Activated CD8-positive, alpha-beta T cell treated with anti-CD3 and anti-CD28 coated beads, Interleukin-2, amount 10 ng/mL, durations not matched to agents 7 days and 5 days (primary cell): ENCODE data around the gene UBE3C. TPM values are rescaled to one million over a fixed set of nuclear protein-coding genes. Genes with fewer than 3 reads are reported as not detected.
A peak's percentile ranks its signal among the peaks of the same experiment; 100 is the strongest.
"Not testable (repeated sequence)": the region's sequence is repeated elsewhere in the genome, so short reads cannot be mapped to it uniquely, and the experiment has no call there.

Experiments used
- ATAC-seq: fragments of 150-1000 bp; cut with Tn5 transposase; one replicate; pipeline ENCODE4 v1.10.0; 2021; ENCODE audit warnings: moderate library complexity
- CTCF ChIA-PET: fragments of 350-600 bp; sonication (Branson Sonifier 250); formaldehyde crosslinking; loops from one replicate; lab custom pipeline; 2021; ENCODE audit warnings: antibody characterized with exemption; lab: Charles Lee
- POLR2A ChIA-PET: fragments of 350-600 bp; sonication (Branson Sonifier 250); formaldehyde crosslinking; loops from one replicate; lab custom pipeline; 2021; ENCODE audit warnings: antibody characterized with exemption; lab: Charles Lee
- DNase-seq: peaks from one replicate; pipeline ENCODE4 v3.0.0-alpha.2; 2020
- H3K27ac Mint-ChIP-seq: one replicate; pipeline ENCODE4 v1.8.0; 2021; ENCODE audit warnings: mild to moderate bottlenecking, mixed read lengths
- H3K27me3 Mint-ChIP-seq: one replicate; pipeline ENCODE4 v1.8.0; 2021; ENCODE audit warnings: low read depth, mixed read lengths
- H3K36me3 Mint-ChIP-seq: one replicate; pipeline ENCODE4 v1.8.0; 2021; ENCODE audit warnings: low read depth, mixed read lengths
- H3K4me1 Mint-ChIP-seq: one replicate; pipeline ENCODE4 v1.8.0; 2021; ENCODE audit warnings: low read depth, mixed read lengths
- H3K4me3 Mint-ChIP-seq: one replicate; pipeline ENCODE4 v1.8.0; 2021; ENCODE audit warnings: mild to moderate bottlenecking, mixed read lengths
- H3K9me3 Mint-ChIP-seq: one replicate; pipeline ENCODE4 v1.8.0; 2022; ENCODE audit warnings: mixed read lengths; ENCODE audit not compliant: insufficient read depth
- total RNA-seq, 2 experiments: library from RNA; stranded (reverse); gene quantifications; one replicate each; pipeline ENCODE4 v1.2.3, GENCODE V29; 2021

UBE3C gene
- total RNA-seq, 2 experiments from 2014 or later: 57.1 to 57.9 TPM

- H3K36me3 Mint-ChIP-seq: peaks cover 16% of the 10 kb centered on the region
- POLR2A ChIA-PET: interaction anchor here (0.5 kb wide), 1 partner anchor 557 kb away, joined by 3 read pairs; no protein-coding TSS in a partner anchor
- no peaks in the 10 kb centered on the region for H3K4me1 Mint-ChIP-seq
- no peak overlapping the region for H3K27ac Mint-ChIP-seq
- CTCF ChIA-PET: interaction anchor here (1.3 to 3.9 kb wide), 2 partner anchors 19 to 300 kb away, joined by 3 to 9 read pairs; no protein-coding TSS in a partner anchor
- no peaks in the 10 kb centered on the region for H3K9me3 Mint-ChIP-seq
- no peak overlapping the region for H3K4me3 Mint-ChIP-seq
- ATAC-seq: no peak
- DNase-seq: no peak
- H3K27me3 Mint-ChIP-seq: no peaks in the 10 kb centered on the region
These were observed 109.9 kb downstream of the UBE3C start for GRCh38 chr7:157248659-157249058.

GRCh38 chr7:157250605-157251228, 112.0 kb downstream of the UBE3C start:
- ChIA-PET POLR2A (no interaction called here), CTCF (interaction anchor here (0.6 to 3.9 kb wide), 17 partner anchors 9 to 184 kb away, joined by 3 to 11 read pairs (median 4); no protein-coding TSS in a partner anchor)
- Mint-ChIP-seq H3K4me1 (no peaks in the 10 kb centered on the region), H3K36me3 (peaks cover 27% of the 10 kb centered on the region), H3K27me3 (no peaks in the 10 kb centered on the region), H3K27ac (no peak overlapping the region), H3K4me3 (no peak overlapping the region), H3K9me3 (no peaks in the 10 kb centered on the region)
- ATAC-seq (peak; percentile 70), DNase-seq (peak; percentile 69)

- peaks cover 33% of the 10 kb centered on the region for H3K36me3 Mint-ChIP-seq
- H3K4me1 Mint-ChIP-seq, H3K4me3 Mint-ChIP-seq, POLR2A ChIA-PET, ATAC-seq, H3K9me3 Mint-ChIP-seq, H3K27ac Mint-ChIP-seq, H3K27me3 Mint-ChIP-seq, DNase-seq: not testable (repeated sequence)
- CTCF ChIA-PET: interaction anchor here (0.6 to 3.9 kb wide), 5 partner anchors 10 to 181 kb away, joined by 4 to 9 read pairs (median 4); no protein-coding TSS in a partner anchor
These were observed 113.1 kb downstream of the UBE3C start for GRCh38 chr7:157251817-157252216.

- no peak for ATAC-seq
- DNase-seq: no peak
- no peaks in the 10 kb centered on the region for H3K27me3 Mint-ChIP-seq
- ChIA-PET POLR2A (no interaction called here), CTCF (no interaction called here)
- H3K9me3 Mint-ChIP-seq: no peaks in the 10 kb centered on the region
- no peak overlapping the region for H3K27ac Mint-ChIP-seq
- H3K4me3 Mint-ChIP-seq: no peak overlapping the region
- H3K4me1 Mint-ChIP-seq: no peaks in the 10 kb centered on the region
- peaks cover 40% of the 10 kb centered on the region for H3K36me3 Mint-ChIP-seq
These were observed 115.1 kb downstream of the UBE3C start for GRCh38 chr7:157253850-157254249.

GRCh38 chr7:157254781-157255180, 116.1 kb downstream of the UBE3C start:
- DNase-seq, POLR2A ChIA-PET, H3K4me3 Mint-ChIP-seq, H3K27ac Mint-ChIP-seq, ATAC-seq, H3K4me1 Mint-ChIP-seq, H3K9me3 Mint-ChIP-seq, H3K27me3 Mint-ChIP-seq: not testable (repeated sequence)
- CTCF ChIA-PET: interaction anchor here (1.8 kb wide), 1 partner anchor 19 kb away, joined by 8 read pairs; no protein-coding TSS in a partner anchor
- peaks cover 47% of the 10 kb centered on the region for H3K36me3 Mint-ChIP-seq

GRCh38 chr7:157255201-157255606, 116.5 kb downstream of the UBE3C start:
- ATAC-seq (no peak), DNase-seq (no peak)
- Mint-ChIP-seq H3K27me3 (no peaks in the 10 kb centered on the region), H3K4me1 (no peaks in the 10 kb centered on the region), H3K4me3 (no peak overlapping the region), H3K9me3 (no peaks in the 10 kb centered on the region), H3K36me3 (peaks cover 49% of the 10 kb centered on the region), H3K27ac (no peak overlapping the region)
- CTCF ChIA-PET: interaction anchor here (1.8 kb wide), 1 partner anchor 19 kb away, joined by 8 read pairs; no protein-coding TSS in a partner anchor
- POLR2A ChIA-PET: no interaction called here

- Mint-ChIP-seq H3K36me3 (peaks cover 51% of the 10 kb centered on the region), H3K27ac (no peak overlapping the region), H3K27me3 (no peaks in the 10 kb centered on the region), H3K9me3 (no peaks in the 10 kb centered on the region), H3K4me3 (no peak overlapping the region), H3K4me1 (no peaks in the 10 kb centered on the region)
- DNase-seq (no peak), ATAC-seq (no peak)
- ChIA-PET POLR2A (no interaction called here), CTCF (no interaction called here)
These were observed 124.4 kb downstream of the UBE3C start for GRCh38 chr7:157263156-157263555.

GRCh38 chr7:157265051-157265450, 126.3 kb downstream of the UBE3C start:
- no peak overlapping the region for H3K4me3 Mint-ChIP-seq
- ATAC-seq: no peak
- H3K4me1 Mint-ChIP-seq: no peaks in the 10 kb centered on the region
- H3K27ac Mint-ChIP-seq: peak overlapping the region; percentile 6
- no peaks in the 10 kb centered on the region for H3K9me3 Mint-ChIP-seq
- no peaks in the 10 kb centered on the region for H3K27me3 Mint-ChIP-seq
- DNase-seq: no peak
- H3K36me3 Mint-ChIP-seq: peaks cover 50% of the 10 kb centered on the region
- CTCF ChIA-PET: no interaction called here
- POLR2A ChIA-PET: no interaction called here

GRCh38 chr7:157266272-157266671, 127.5 kb downstream of the UBE3C start:
- ChIA-PET POLR2A (no interaction called here), CTCF (interaction anchor here (2.4 kb wide), 1 partner anchor 16 kb away, joined by 9 read pairs; no protein-coding TSS in a partner anchor)
- Mint-ChIP-seq H3K36me3 (peaks cover 47% of the 10 kb centered on the region), H3K27me3 (no peaks in the 10 kb centered on the region), H3K27ac (no peak overlapping the region), H3K4me1 (no peaks in the 10 kb centered on the region), H3K9me3 (no peaks in the 10 kb centered on the region), H3K4me3 (no peak overlapping the region)
- no peak for DNase-seq
- ATAC-seq: no peak

- no peaks in the 10 kb centered on the region for H3K4me1 Mint-ChIP-seq
- H3K9me3 Mint-ChIP-seq: no peaks in the 10 kb centered on the region
- H3K27ac Mint-ChIP-seq: no peak overlapping the region
- ATAC-seq (no peak), DNase-seq (no peak)
- ChIA-PET POLR2A (no interaction called here), CTCF (interaction anchor here (2.4 kb wide), 1 partner anchor 17 kb away, joined by 9 read pairs; no protein-coding TSS in a partner anchor)
- H3K27me3 Mint-ChIP-seq: no peaks in the 10 kb centered on the region
- H3K36me3 Mint-ChIP-seq: peaks cover 47% of the 10 kb centered on the region
- H3K4me3 Mint-ChIP-seq: no peak overlapping the region
These were observed 128.8 kb downstream of the UBE3C start for GRCh38 chr7:157267516-157267915.

GRCh38 chr7:157267956-157268355, 129.2 kb downstream of the UBE3C start:
- no peak overlapping the region for H3K4me3 Mint-ChIP-seq

GRCh38 chr7:157268540-157268939, 129.8 kb downstream of the UBE3C start:
- ChIA-PET CTCF (interaction anchor here (2.4 kb wide), 1 partner anchor 18 kb away, joined by 9 read pairs; no protein-coding TSS in a partner anchor), POLR2A (no interaction called here)
- DNase-seq (no peak), ATAC-seq (no peak)
- no peaks in the 10 kb centered on the region for H3K27me3 Mint-ChIP-seq
- H3K36me3 Mint-ChIP-seq: peaks cover 42% of the 10 kb centered on the region
- H3K4me3 Mint-ChIP-seq: no peak overlapping the region
- no peak overlapping the region for H3K27ac Mint-ChIP-seq
- no peaks in the 10 kb centered on the region for H3K4me1 Mint-ChIP-seq
- H3K9me3 Mint-ChIP-seq: no peaks in the 10 kb centered on the region

More at GRCh38 chr7:157267956-157268355, 129.2 kb downstream of the UBE3C start:
- DNase-seq (no peak), ATAC-seq (no peak)
- no peaks in the 10 kb centered on the region for H3K4me1 Mint-ChIP-seq
- POLR2A ChIA-PET: no interaction called here
- H3K36me3 Mint-ChIP-seq: peaks cover 44% of the 10 kb centered on the region
- no peaks in the 10 kb centered on the region for H3K27me3 Mint-ChIP-seq
- CTCF ChIA-PET: interaction anchor here (2.4 kb wide), 1 partner anchor 18 kb away, joined by 9 read pairs; no protein-coding TSS in a partner anchor
- no peak overlapping the region for H3K27ac Mint-ChIP-seq
- H3K9me3 Mint-ChIP-seq: no peaks in the 10 kb centered on the region
